CD14-positive monocyte (primary cell): ENCODE measurements around the gene PLXNB1. TPM values are rescaled to one million over a fixed set of nuclear protein-coding genes. Genes with fewer than 3 reads are reported as not detected.

Source experiments
- DNase-seq, 3 donors: peaks; one replicate each; pipeline ENCODE4 v3.0.0-alpha.2; 2011 to 2022
- H2AFZ ChIP-seq: 2 replicates; pipeline ENCODE4 v1.6.0; 2012; ENCODE audit warnings: mild to moderate bottlenecking, low read depth, low read length, inconsistent platforms; ENCODE audit not compliant: insufficient read depth, poor library complexity, severe bottlenecking
- H3K27ac ChIP-seq, 2 donors: 1 replicate in 1 of 2; 2 replicates in 1 of 2; pipeline ENCODE4 v1.5.1; 2012 to 2013; ENCODE audit warnings: low read length in 2 of 2, control low read depth in 1 of 2, inconsistent platforms in 1 of 2, low read depth in 1 of 2, mild to moderate bottlenecking in 1 of 2
- H3K27me3 ChIP-seq, 2 donors: one replicate each; pipeline versions ENCODE4 v1.6.0 to v1.6.1; 2011 to 2013; ENCODE audit warnings: low read length in 2 of 2; ENCODE audit not compliant: control insufficient read depth in 2 of 2, insufficient read depth in 2 of 2
- H3K36me3 ChIP-seq, 2 donors: replicated peaks in 1 of 2; 1 replicate in 1 of 2; 2 replicates in 1 of 2; pipeline versions ENCODE4 v1.5.1 to v1.6.1; 2012 to 2013; ENCODE audit warnings: low read length in 2 of 2, control low read depth in 1 of 2, inconsistent platforms in 1 of 2, mild to moderate bottlenecking in 1 of 2; ENCODE audit not compliant: insufficient read depth in 2 of 2, control insufficient read depth in 1 of 2
- H3K4me1 ChIP-seq, 2 donors: 1 replicate in 1 of 2; 2 replicates in 1 of 2; pipeline versions ENCODE4 v1.5.1 to v1.6.1; 2012 to 2013; ENCODE audit warnings: low read length in 2 of 2, control low read depth in 1 of 2, inconsistent platforms in 1 of 2, mild to moderate bottlenecking in 1 of 2, moderate library complexity in 1 of 2; ENCODE audit not compliant: insufficient read depth in 2 of 2, control insufficient read depth in 1 of 2
- H3K4me2 ChIP-seq: replicated peaks from 2 replicates; pipeline ENCODE3; 2012; ENCODE audit warnings: low read length, moderate library complexity, mild to moderate bottlenecking; ENCODE audit not compliant: poor library complexity, severe bottlenecking; ENCODE audit errors: extremely low read depth
- H3K4me3 ChIP-seq, 3 experiments: fragments of 200-600 bp in 1 of 3; sonication (generic) in 1 of 3; replicated peaks in 1 of 3; 1 replicate in 2 of 3; 2 replicates in 1 of 3; pipeline ENCODE4 v1.5.1; 2011 to 2013; ENCODE audit warnings: low read length in 3 of 3, mild to moderate bottlenecking in 3 of 3, control low read depth in 2 of 3, low read depth in 2 of 3, inconsistent platforms in 1 of 3, moderate library complexity in 1 of 3
- H3K79me2 ChIP-seq: 2 replicates; pipeline ENCODE4 v1.6.0; 2012; ENCODE audit warnings: mild to moderate bottlenecking, control low read depth, inconsistent platforms, low read length, moderate library complexity; ENCODE audit not compliant: insufficient read depth
- H3K9ac ChIP-seq: 2 replicates; pipeline ENCODE4 v1.6.0; 2017; ENCODE audit warnings: low read length, mild to moderate bottlenecking; ENCODE audit not compliant: insufficient read depth, poor library complexity, severe bottlenecking
- H3K9me3 ChIP-seq, 2 donors: replicated peaks in 1 of 2; 1 replicate in 1 of 2; 2 replicates in 1 of 2; pipeline versions ENCODE4 v1.5.1 to v1.6.1; 2012 to 2013; ENCODE audit warnings: low read length in 2 of 2, control low read depth in 1 of 2; ENCODE audit not compliant: control insufficient read depth in 1 of 2, insufficient read depth in 1 of 2
- H4K20me1 ChIP-seq: 2 replicates; pipeline ENCODE4 v1.6.0; 2012; ENCODE audit warnings: mild to moderate bottlenecking, low read length, control low read depth, moderate library complexity; ENCODE audit not compliant: insufficient read depth
- H3K27ac Mint-ChIP-seq, 7 donors: one replicate each; pipeline ENCODE4 v1.8.0; 2020; ENCODE audit warnings: mild to moderate bottlenecking in 7 of 7, mixed read lengths in 7 of 7, moderate library complexity in 6 of 7, inconsistent platforms in 2 of 7
- H3K27me3 Mint-ChIP-seq, 3 donors: one replicate each; pipeline ENCODE4 v1.8.0; 2021 to 2022; ENCODE audit warnings: low read depth in 3 of 3, mild to moderate bottlenecking in 3 of 3, mixed read lengths in 3 of 3, moderate library complexity in 3 of 3, inconsistent platforms in 1 of 3
- H3K36me3 Mint-ChIP-seq, 2 donors: one replicate each; pipeline ENCODE4 v1.8.0; 2020; ENCODE audit warnings: mixed read lengths in 2 of 2, inconsistent platforms in 1 of 2, mild to moderate bottlenecking in 1 of 2
- H3K4me1 Mint-ChIP-seq: one replicate; pipeline ENCODE4 v1.8.0; 2020; ENCODE audit warnings: mild to moderate bottlenecking, mixed read lengths
- H3K4me3 Mint-ChIP-seq, 2 donors: one replicate each; pipeline ENCODE4 v1.8.0; 2020; ENCODE audit warnings: mild to moderate bottlenecking in 2 of 2, mixed read lengths in 2 of 2, moderate library complexity in 1 of 2
- H3K9me3 Mint-ChIP-seq, 7 donors: one replicate each; pipeline ENCODE4 v1.8.0; 2020 to 2022; ENCODE audit warnings: mixed read lengths in 7 of 7, mild to moderate bottlenecking in 6 of 7, moderate library complexity in 6 of 7, inconsistent platforms in 2 of 7
- CTCF ChIP-seq: fragments of 200-600 bp; IDR thresholded peaks from one replicate; pipeline ENCODE4 v1.8.0; 2022; ENCODE audit warnings: antibody characterized with exemption, mild to moderate bottlenecking
- WGBS: methylation state at CpG from one replicate; pipeline ENCODE4 v1.1.5; 2013; ENCODE audit warnings: missing lambda C conversion rate; ENCODE audit not compliant: insufficient coverage; 5-methylcytosine and 5-hydroxymethylcytosine counted together
- intact Hi-C, 2 donors: fragments of 100-400 bp; cut with micrococcal nuclease; formaldehyde crosslinking; loops; one replicate each; pipeline versions ENCODE4 v1.15.0 to v1.15.1; 2023
- polyA plus RNA-seq, 3 donors: library from polyadenylated mRNA; depleted of rRNA in 1 of 3; unstranded in 2 of 3; stranded (reverse) in 1 of 3; fragments of 300-500 nt in 2 of 3; fragments of >200 nt in 1 of 3; fragmentation: Illumina TruSeq in 2 of 3; gene quantifications; 1 replicate in 2 of 3; 2 replicates in 1 of 3; pipeline ENCODE4 v1.2.3, GENCODE V29; 2012 to 2021

The PLXNB1 gene
- polyA plus RNA-seq, 3 donors, result 0.14 to 4.3 TPM; not detected in 1

DNA sequence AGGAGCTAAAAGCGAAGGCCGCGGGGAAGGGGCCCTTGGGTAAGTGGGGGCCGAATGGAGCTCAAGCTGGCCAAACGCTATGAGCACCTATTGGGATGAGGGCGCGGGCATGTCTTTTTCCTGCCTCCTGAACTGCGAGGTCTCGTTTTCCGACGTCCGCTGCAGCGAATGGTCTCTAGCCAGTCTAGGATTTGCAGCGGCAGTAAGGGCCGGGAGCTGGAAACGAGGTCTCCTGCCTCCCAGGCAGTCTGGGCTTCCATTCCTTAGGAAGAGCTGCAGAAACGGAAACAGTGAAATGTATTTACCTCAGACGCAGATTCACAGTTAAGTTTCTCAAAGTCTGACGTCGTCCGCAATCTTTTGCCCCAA is 10.7 kb upstream of the PLXNB1 start:
- no peak for TF ChIP-seq CTCF
- peak overlapping the region; percentile 91 for H3K9ac ChIP-seq
- WGBS, result 0% methylated on average over 18 of the region's 21 CpGs
- peaks cover 12 to 34% of the 10 kb centered on the region in 2 donors for H3K36me3 Mint-ChIP-seq
- H3K4me2 ChIP-seq, result peak overlapping the region; percentile 83
- H3K9me3 Mint-ChIP-seq, result no peaks in the 10 kb centered on the region
- peak overlapping the region; percentile 77 to 97 for H3K27ac ChIP-seq
- DNase-seq, result no peak
- H3K27ac Mint-ChIP-seq, result peak overlapping the region; percentile 93 to 99 (median 98)
- no peaks in the 10 kb centered on the region for H3K27me3 ChIP-seq
- peak overlapping the region; percentile 98 to 99 for H3K4me3 Mint-ChIP-seq
- H3K4me1 ChIP-seq, result peaks cover 25 to 40% of the 10 kb centered on the region in 2 donors
- peaks cover 15 to 34% of the 10 kb centered on the region in 2 donors for H3K36me3 ChIP-seq
- intact Hi-C loops, result loop anchor here in 1 of 2 donors (10.0 kb wide), 3 partner anchors 256 to 1156 kb away; partner anchors contain the start of genes CDC25A, KIF9, KLHL18 and SMARCC1
- peaks cover 0 to 3% (median 0%) of the 10 kb centered on the region in 3 donors for H3K27me3 Mint-ChIP-seq
- no peaks in the 10 kb centered on the region for H3K9me3 ChIP-seq
- peak overlapping the region; percentile 86 for H2AFZ ChIP-seq
- H3K4me1 Mint-ChIP-seq, result peaks cover 33% of the 10 kb centered on the region
- peaks cover 45% of the 10 kb centered on the region for H3K79me2 ChIP-seq
- peaks cover 4% of the 10 kb centered on the region for H4K20me1 ChIP-seq
- peak overlapping the region; percentile 81 to 86 (median 84) for H3K4me3 ChIP-seq

DNA sequence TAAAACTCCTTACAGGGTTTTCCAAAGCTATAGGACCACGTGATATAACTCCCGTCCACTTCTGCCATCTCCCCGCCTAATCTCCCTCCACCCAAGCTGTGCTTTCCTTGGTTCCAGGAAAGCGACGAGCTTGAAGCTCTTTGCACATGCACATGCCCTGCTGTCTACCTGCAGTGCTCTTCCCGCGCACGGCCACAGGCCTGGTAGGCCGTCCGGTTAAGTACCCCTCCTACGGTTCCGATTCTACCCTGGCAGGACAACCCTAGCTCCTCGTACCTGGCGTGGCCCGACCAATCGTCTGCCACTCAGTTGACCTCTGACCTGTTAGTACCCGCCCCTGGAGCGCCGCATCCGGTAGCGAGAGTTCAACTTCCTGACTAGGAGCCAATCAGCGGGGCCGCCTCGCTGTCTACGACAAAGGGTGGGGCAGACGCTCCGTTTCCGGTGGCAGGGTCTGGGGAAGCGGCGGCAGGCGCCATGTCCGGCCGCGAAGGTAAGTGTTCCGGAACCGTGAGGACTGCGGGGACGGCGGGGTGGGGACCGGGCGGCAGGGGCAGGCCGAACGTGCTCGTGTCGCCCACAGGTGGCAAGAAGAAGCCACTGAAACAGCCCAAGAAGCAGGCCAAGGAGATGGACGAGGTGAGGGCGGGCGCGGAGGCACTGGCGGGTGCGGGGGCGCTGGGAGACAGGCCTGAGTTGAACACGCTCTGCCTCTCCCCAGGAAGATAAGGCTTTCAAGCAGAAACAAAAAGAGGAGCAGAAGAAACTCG is 10.1 kb upstream of the PLXNB1 start, which contains the start of the genes CCDC51 and TMA7:
Gene CCDC51 (minus strand): TSS at position 300 of the 770 bp plus-strand sequence. CDS start 4,991 bp downstream, outside the sequence.
Gene TMA7 (plus strand): TSS at position 438 of the 770 bp plus-strand sequence. CDS start 40 bp downstream, at position 478.
- WGBS, result 0% methylated on average over 54 of the region's 54 CpGs
- no peak for TF ChIP-seq CTCF
- H3K27ac Mint-ChIP-seq, result peak within 1 kb of the TSS; percentile 93 to 99 (median 98)

More for the DNA sequence above, 10.1 kb upstream of the PLXNB1 start, which contains the start of the genes CCDC51 and TMA7:
- H3K9me3 ChIP-seq, result no peaks in the 10 kb centered on the region
- H3K36me3 ChIP-seq, result peaks cover 15 to 34% of the 10 kb centered on the region in 2 donors
- Mint-ChIP-seq H3K9me3 (no peaks in the 10 kb centered on the region), H3K27me3 (peaks cover 0 to 3% (median 0%) of the 10 kb centered on the region in 3 donors), H3K4me1 (peaks cover 33% of the 10 kb centered on the region), H3K36me3 (peaks cover 12 to 34% of the 10 kb centered on the region in 2 donors), H3K4me3 (peak within 1 kb of the TSS; percentile 98 to 99)
- intact Hi-C loops, result loop anchor here (5.0 to 10.0 kb wide), 5 partner anchors 38 to 1155 kb away; partner anchors contain the start of genes CDC25A (in 1 of the 2), KIF9 (in 1 of the 2), KLHL18 (in 1 of the 2) and SMARCC1 (in 1 of the 2)
- peak; percentile 95 to 98 (median 96) for DNase-seq
- peaks cover 25 to 40% of the 10 kb centered on the region in 2 donors for H3K4me1 ChIP-seq
- peaks cover 49% of the 10 kb centered on the region for H3K79me2 ChIP-seq
- peak within 1 kb of the TSS; percentile 83 for H3K4me2 ChIP-seq
- H3K9ac ChIP-seq, result peak within 1 kb of the TSS; percentile 91
- H3K27me3 ChIP-seq, result no peaks in the 10 kb centered on the region
- H3K27ac ChIP-seq, result peak within 1 kb of the TSS; percentile 77 to 97
- H4K20me1 ChIP-seq, result peaks cover 4% of the 10 kb centered on the region
- H3K4me3 ChIP-seq, result peak within 1 kb of the TSS; percentile 81 to 86 (median 84)
- peak within 1 kb of the TSS; percentile 86 for H2AFZ ChIP-seq
